GM10248 (cell line): Measurements from ENCODE around the gene MED27.

Source experiments
- CTCF ChIA-PET: fragments of 300-600 bp; sonication (Branson Sonifier 250); formaldehyde crosslinking; extraction: SDS; loops from one replicate; lab custom pipeline; 2021; ENCODE audit warnings: antibody characterized with exemption; lab: Yijun Ruan, JAX
- POLR2A ChIA-PET: fragments of 350-650 bp; sonication (Branson Sonifier 250); formaldehyde crosslinking; extraction: SDS; loops from one replicate; lab custom pipeline; 2020; ENCODE audit warnings: antibody characterized with exemption; lab: Yijun Ruan, JAX
- DNase-seq: peaks from one replicate; pipeline ENCODE4 v3.0.0; 2012; ENCODE audit errors: extremely low spot score
- CTCF ChIP-seq: IDR thresholded peaks from 2 replicates; pipeline ENCODE4 v1.5.1; 2012; ENCODE audit warnings: mild to moderate bottlenecking, low read depth; ENCODE audit errors: extremely low read depth, missing control alignments, control extremely low read depth

Gene MED27

GRCh38 chr9:131873335-131873734 lies 206.3 kb downstream of the MED27 start:
- DNase-seq = no peak
- ChIA-PET POLR2A (no interaction called here), CTCF (no interaction called here)
- TF ChIP-seq CTCF = no peak

DNA sequence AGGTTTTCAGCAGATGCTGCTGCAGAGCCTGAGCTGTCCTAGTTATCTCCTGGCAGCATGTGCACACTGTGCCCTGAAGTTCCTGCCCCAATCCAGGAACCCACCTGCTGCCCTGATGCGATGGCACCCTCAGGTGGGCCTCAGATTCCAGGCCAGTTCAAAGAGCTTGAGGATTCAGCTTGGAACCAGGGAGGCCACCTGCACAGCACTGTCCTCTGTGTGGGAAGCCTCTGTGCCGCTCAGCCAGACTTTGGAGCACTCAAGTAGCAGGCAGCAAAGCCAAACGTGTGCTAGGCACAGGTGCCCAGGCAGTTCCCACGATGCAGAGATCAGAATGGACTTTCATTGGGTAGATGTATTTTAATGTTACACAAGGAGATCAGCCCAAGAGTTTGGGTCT lies 207.0 kb downstream of the MED27 start:
- CTCF ChIA-PET = no interaction called here

GRCh38 chr9:131872006-131872405 lies 207.7 kb downstream of the MED27 start:
- no peak for DNase-seq
- CTCF ChIA-PET = no interaction called here
- POLR2A ChIA-PET = no interaction called here
- TF ChIP-seq CTCF = no peak

More for the DNA sequence above, 207.0 kb downstream of the MED27 start:
- no peak for DNase-seq
- TF ChIP-seq CTCF = no peak
- POLR2A ChIA-PET = no interaction called here

- TF ChIP-seq CTCF = no peak
- ChIA-PET POLR2A (no interaction called here), CTCF (no interaction called here)
These were observed 209.5 kb downstream of the MED27 start for GRCh38 chr9:131870156-131870555.

GRCh38 chr9:131869348-131869747 lies 210.3 kb downstream of the MED27 start:
- POLR2A ChIA-PET = no interaction called here
- no peak for TF ChIP-seq CTCF
- CTCF ChIA-PET = no interaction called here
- no peak for DNase-seq

More at GRCh38 chr9:131870156-131870555, 209.5 kb downstream of the MED27 start:
- no peak for DNase-seq

DNA sequence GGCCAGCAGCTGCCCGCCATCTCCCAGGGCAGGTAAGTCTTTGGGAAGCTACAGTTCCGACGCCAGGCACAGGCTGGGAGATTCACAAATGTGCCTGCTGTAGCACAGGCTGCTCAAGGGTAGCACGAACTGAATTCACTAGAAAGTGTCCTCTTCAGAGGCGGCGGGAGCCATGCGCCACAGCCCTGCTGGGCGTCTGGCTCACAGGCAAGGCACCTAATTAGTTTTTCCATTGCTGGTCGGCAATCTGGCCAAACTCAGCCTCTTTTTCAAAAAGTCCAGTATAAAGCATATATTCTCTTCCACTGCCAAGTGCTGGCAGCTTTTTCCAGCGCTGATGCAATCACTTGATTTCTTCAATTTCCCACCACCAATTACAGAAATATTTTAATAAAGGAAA lies 210.9 kb downstream of the MED27 start:
- ChIA-PET POLR2A (no interaction called here), CTCF (no interaction called here)
- no peak for DNase-seq
- no peak for TF ChIP-seq CTCF
